GM12864 (cell line): ENCODE measurements around the gene ATP5PD.

Experiments
- DNase-seq: peaks from one replicate; pipeline ENCODE4 v3.0.0-alpha.2; 2011; ENCODE audit warnings: low read depth
- H3K4me3 ChIP-seq: 2 replicates; pipeline ENCODE4 v1.5.1; 2011; ENCODE audit warnings: mild to moderate bottlenecking, low read depth, low read length, control low read depth
- TF ChIP-seq, protein P1 (sequence below): IDR thresholded peaks from 2 replicates; pipeline ENCODE4 v1.5.1; 2011; ENCODE audit warnings: low read depth, mild to moderate bottlenecking, moderate library complexity, low read length, control low read depth, inconsistent platforms; ENCODE audit errors: missing control alignments

The ATP5PD gene

DNA sequence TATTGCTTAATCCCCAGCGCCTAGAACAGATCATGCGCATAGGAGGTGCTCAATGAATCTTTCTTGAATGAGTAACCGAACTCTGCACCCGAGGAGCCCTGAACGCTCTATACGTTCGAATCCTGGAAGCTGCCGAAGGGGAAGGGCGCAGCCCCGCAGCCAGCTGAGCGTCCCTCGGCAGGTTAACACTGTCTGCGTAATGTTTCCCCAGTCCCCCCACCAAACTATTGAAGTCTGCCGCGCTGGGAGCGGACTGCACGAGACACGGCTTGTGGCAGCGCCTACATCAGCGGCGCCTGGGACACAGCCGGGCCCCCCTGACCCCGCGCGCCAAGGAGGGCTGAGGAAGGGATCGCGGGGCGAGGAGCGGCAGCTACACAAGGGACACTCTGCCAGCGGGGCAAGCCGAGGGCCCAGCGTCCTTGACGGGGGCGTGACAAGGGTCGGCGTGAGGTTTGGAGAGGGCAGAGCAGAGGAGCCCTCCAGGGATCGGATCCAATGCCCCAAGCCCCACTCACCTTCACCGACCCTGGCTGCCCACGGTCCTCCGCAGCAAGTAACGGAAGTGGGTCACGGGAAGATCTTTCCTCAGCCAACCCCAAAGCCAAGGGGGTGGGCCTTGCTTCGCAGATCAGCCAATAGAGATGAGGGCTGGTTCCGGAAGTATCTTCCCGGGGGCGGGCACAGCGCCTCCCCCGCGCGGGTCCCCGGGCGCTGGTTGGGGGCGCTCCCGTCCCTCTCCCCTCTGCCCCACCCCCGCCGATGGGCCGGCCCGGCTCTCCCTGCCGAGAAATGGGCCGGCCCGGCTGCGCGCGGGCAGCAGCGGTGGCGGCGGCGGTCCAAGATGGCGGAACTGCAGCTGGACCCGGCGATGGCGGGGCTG is at the start of gene ATP5PD, which contains the start of gene KCTD2:
Gene ATP5PD, minus strand, starts transcription at position 563 of the 883 bp plus-strand sequence. CDS start 4,319 bp downstream, outside the sequence.
Gene KCTD2, plus strand, starts transcription at position 819 of the 883 bp plus-strand sequence. Its CDS starts 26 bp downstream, at position 845.
- DNase-seq: peak; percentile 91
- TF ChIP-seq, protein P1, sequence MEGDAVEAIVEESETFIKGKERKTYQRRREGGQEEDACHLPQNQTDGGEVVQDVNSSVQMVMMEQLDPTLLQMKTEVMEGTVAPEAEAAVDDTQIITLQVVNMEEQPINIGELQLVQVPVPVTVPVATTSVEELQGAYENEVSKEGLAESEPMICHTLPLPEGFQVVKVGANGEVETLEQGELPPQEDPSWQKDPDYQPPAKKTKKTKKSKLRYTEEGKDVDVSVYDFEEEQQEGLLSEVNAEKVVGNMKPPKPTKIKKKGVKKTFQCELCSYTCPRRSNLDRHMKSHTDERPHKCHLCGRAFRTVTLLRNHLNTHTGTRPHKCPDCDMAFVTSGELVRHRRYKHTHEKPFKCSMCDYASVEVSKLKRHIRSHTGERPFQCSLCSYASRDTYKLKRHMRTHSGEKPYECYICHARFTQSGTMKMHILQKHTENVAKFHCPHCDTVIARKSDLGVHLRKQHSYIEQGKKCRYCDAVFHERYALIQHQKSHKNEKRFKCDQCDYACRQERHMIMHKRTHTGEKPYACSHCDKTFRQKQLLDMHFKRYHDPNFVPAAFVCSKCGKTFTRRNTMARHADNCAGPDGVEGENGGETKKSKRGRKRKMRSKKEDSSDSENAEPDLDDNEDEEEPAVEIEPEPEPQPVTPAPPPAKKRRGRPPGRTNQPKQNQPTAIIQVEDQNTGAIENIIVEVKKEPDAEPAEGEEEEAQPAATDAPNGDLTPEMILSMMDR: peak; percentile 5
- H3K4me3 ChIP-seq: peak within 1 kb of the TSS; percentile 100

DNA sequence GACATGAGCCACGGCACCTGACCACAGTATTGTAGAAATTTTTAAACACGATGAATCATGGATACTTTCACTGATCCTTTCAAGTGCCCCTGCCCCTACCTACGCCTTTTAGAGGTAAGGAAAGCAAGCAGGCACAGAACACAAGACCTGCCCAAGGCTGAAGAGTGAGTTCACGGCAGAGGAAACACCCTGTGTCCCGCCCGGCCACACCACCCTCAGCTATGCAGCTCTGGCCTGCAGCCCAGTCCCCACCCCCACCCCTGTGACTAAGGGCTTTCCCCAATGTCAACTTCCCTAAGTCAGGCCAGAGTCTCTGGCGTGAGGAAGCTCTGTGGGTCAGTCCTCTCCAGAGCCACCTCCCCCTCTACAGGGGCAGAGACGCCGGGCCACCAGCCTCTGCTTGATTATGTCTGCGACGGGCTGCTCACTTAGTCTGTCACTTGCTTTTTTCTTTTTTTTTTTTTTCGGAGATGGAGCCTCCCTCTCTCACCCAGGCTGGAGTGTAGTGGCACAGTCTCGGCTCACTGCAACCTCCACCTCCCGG is 49.4 kb upstream of the ATP5PD start:
- DNase-seq: no peak
- TF ChIP-seq, protein P1: no peak
- no peak overlapping the region for H3K4me3 ChIP-seq

DNA sequence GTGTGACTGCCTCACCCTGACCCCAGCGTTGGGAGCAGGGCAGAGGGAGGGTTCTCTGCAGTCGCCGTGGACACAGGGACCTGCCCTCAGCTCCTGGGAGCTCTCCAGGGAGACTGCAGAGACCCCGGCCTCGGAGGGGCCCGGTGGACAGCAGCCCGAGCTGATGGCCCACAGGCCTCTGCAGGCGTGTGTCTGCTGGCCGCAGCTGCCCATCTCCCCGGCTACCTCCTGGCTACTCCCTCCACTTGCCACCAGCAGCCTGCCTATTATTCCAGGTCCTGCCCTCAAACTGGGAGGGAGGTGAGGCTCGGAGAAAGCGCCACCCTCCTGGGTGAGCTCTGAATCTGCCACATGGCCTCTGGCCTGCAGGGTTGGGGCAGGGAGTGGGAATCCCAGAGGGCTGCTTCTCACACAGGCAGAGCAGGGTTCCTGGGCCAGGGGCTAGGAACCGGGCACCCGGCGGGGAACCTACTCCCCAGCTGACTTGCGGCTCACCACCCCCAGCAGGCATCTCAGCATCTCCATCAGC is 48.2 kb upstream of the ATP5PD start:
- H3K4me3 ChIP-seq: no peak overlapping the region
- TF ChIP-seq, protein P1: no peak
- DNase-seq: no peak

DNA sequence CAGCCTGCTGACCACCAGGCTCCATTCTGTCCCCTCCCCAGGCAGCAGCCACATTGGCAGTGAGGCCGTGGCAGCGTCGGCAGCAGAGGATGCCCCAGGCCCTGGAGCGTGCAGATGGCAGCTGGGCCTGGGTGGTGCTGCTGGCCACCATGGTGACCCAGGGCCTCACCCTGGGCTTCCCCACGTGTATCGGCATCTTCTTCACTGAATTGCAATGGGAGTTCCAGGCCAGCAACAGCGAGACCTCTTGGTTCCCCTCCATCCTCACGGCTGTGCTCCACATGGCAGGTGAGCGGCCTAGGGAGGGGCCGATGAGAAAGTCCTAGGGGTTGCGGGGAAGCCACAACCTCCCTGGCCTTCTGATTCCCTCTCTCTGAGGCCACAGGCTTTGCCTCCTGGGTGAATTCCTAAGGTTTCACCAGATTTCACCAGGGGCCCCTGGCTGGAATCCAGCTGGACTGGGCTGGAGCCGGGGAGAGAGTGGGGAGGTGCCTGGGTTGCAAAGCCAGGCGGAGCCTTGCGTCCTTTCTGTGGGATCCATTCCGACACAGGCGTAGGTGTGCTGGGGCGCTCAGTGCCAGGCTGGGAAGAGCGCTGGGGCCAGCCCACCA is 46.9 kb upstream of the ATP5PD start:
- DNase-seq: no peak
- H3K4me3 ChIP-seq: no peak overlapping the region
- TF ChIP-seq, protein P1: no peak

DNA sequence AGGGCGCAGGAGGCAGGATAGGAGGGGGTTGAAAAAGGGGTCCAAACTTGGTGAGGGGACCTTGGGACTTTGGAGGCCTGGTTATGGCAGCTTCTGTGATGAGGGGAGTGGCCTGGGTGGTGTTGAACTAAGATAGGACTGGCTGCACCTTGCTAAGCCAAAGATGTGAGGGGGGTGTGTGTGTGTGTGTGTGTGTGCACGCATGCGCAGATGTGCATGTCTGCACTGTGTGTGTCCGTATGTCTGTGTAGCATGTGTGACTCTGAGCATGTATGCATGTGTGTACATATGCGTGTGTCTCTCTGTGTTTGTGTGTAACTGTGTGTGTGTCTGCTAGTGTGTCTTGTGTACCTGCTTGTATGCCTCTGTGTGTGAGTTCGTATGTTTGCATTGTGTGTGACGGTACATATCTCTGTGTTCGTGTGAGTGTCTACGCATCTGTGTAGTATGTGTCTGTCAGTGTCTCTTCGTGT is 45.1 kb upstream of the ATP5PD start:
- H3K4me3 ChIP-seq: no peak overlapping the region
- DNase-seq: no peak
- TF ChIP-seq, protein P1: no peak

DNA sequence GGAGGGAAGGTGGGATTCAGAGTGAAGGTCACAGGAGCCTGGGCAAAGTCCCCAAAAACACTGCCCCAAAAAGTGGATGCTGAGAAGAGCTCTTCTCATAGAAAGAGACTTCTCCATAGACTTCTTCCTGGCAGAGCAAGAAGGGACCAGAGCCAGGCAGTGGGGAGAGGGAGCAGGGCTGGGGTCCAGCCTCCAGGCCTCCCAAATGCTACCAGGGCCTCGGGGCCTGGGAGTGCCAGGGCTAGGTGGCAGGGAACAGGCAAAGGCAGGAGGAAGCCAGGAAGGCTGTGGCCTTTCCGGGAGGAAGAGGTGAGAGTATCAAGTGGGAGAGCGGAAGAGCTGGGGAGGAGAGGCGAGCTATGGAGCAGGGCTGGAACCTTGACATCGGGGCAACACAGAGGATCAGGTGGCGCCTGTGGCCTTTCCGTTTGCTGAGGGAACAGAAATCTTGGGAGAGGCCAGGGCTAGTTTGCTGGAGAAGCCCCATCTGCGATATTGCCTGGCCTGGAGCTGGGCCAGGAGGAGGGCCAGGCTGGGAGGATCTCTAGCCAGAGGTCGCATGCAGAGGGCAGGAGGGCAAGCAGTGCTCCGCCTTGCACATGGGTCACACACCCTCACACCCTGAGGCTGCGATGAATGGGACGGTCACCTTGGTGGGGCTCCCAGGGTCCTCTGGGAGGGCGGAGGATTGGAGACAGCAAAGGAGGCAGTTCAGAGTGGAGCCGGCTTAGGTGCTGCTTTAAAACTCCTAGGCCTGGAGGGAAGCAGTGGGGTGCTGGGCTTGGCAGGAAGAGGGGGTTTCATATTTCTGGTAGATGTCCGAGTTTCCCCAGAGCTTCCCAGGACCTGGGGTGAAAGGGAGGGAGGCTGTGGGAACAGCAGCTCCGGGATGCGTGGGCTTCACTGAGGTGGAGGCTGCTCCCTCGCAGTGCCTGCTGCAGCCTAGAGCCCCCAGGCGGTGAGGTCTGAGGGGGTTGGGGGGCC is 44.4 kb upstream of the ATP5PD start:
- no peak for DNase-seq
- no peak overlapping the region for H3K4me3 ChIP-seq
- TF ChIP-seq, protein P1: no peak
